ENCODE data around the gene GP1BA. TPM values are rescaled to one million over a fixed set of nuclear protein-coding genes. Genes with fewer than 3 reads are reported as not detected.

The GP1BA gene
- total and polyA plus RNA-seq, 2 donors (not counting 3 experiments of a cell fraction or from before 2014, with no cell fraction given) = not detected

- FAIRE-seq (peak; percentile 53), DNase-seq (ENCODE audit: low read depth, low spot score) (no peak)
- Histone ChIP-seq H3K9me3 (replicated peaks; ENCODE audit: control insufficient read depth, insufficient read depth, low read length) (no peaks in the 10 kb centered on the region), H3K4me2 (ENCODE audit: insufficient read depth, low read length) (peak overlapping the region; percentile 26), H3K27me3 (ENCODE audit: control insufficient read depth in 2 of 2, insufficient read depth in 2 of 2, low read length in 2 of 2) (no peaks in the 10 kb centered on the region), H3K4me3 (replicated peaks in 1 of 3; ENCODE audit: insufficient read depth in 1 of 3, low read depth in 1 of 3, low read length in 3 of 3) (no peak overlapping the region), H4K20me1 (replicated peaks; ENCODE audit: control insufficient read depth, extremely low read depth, insufficient read depth, low read length) (no peaks in the 10 kb centered on the region), H2AFZ (ENCODE audit: low read depth, low read length) (peak overlapping the region; percentile 31), H3K9me1 (replicated peaks; ENCODE audit: control insufficient read depth, extremely low read depth, insufficient read depth, low read length) (no peaks in the 10 kb centered on the region), H3K79me2 (ENCODE audit: control insufficient read depth, insufficient read depth, low read length) (no peaks in the 10 kb centered on the region), H3K36me3 (ENCODE audit: control insufficient read depth in 2 of 2, extremely low read depth in 1 of 2, insufficient read depth in 2 of 2, low read length in 2 of 2) (peaks cover 0 to 17% of the 10 kb centered on the region in 2 experiments), H3K27ac (ENCODE audit: insufficient read depth, low read depth, low read length) (no peak overlapping the region), H3K9ac (replicated peaks; ENCODE audit: extremely low read depth, insufficient read depth, low read length) (peak overlapping the region; percentile 2), H3K4me1 (ENCODE audit: control insufficient read depth, extremely low read depth, insufficient read depth, low read length) (peaks cover 10% of the 10 kb centered on the region)
- intact Hi-C loops (cut with micrococcal nuclease) = loop anchor here (5.0 kb wide), 2 partner anchors 113 to 168 kb away; partner anchors contain the start of genes GLTPD2, MED11 and VMO1
- POLR2A ChIA-PET = no interaction called here
- BruUV-seq (replicated peaks) = no TSS peak
- TF ChIP-seq POLR2AphosphoS5 (IDR thresholded peaks at IDR 0.05; ENCODE audit: insufficient read depth, low read depth, low read length) (no peak), MAX (IDR thresholded peaks at IDR 0.05; ENCODE audit: insufficient read depth, insufficient read length) (no peak), EZH2 (IDR thresholded peaks at IDR 0.05; ENCODE audit: borderline replicate concordance, low read depth, low read length, severe bottlenecking) (peak; percentile 33), JUN (IDR thresholded peaks at IDR 0.05; ENCODE audit: borderline replicate concordance, insufficient read depth, insufficient read length, low read depth) (peak; percentile 8), FOS (IDR thresholded peaks at IDR 0.05; ENCODE audit: borderline replicate concordance, insufficient read depth, low read length) (no peak), CTCF (IDR thresholded peaks at IDR 0.05; ENCODE audit: extremely low read depth in 1 of 2, insufficient read depth in 1 of 2, low read depth in 1 of 2, low read length in 2 of 2) (no peak), POLR2A (IDR thresholded peaks at IDR 0.05; ENCODE audit: low read depth, low read length) (no peak), MYC (IDR thresholded peaks at IDR 0.05; ENCODE audit: low read depth, low read length) (no peak), GATA2 (IDR thresholded peaks at IDR 0.05; ENCODE audit: insufficient read depth, insufficient read length, low read depth, low read length) (no peak)
- CTCF ChIA-PET = interaction anchor here (0.5 to 6.9 kb wide), 7 partner anchors 9 to 191 kb away, joined by 3 to 70 read pairs (median 6); partner anchors contain the start of genes ARRB2 and PSMB6
- dilution Hi-C loops (cut with MboI; ENCODE audit: extremely low pct_ligation_motif_present, low sequenced_read_pairs) = no loop called here
These were observed 31.6 kb upstream of the GP1BA start for GRCh38 chr17:4900231-4901107.
